IMR-90 (cell line): ENCODE measurements around the gene FAM53B. TPM values are rescaled to one million over a fixed set of nuclear protein-coding genes. Genes with fewer than 3 reads are reported as not detected.

Source experiments
- ATAC-seq: fragments of 200-7000 bp; cut with Tn5 transposase; 2 replicates; pipeline ENCODE4 v1.9.1; 2020; ENCODE audit warnings: low read depth, mild to moderate bottlenecking, moderate library complexity
- BruUV-seq: library from RNA; stranded (reverse); fragments of 400-500 nt; replicated peaks from 2 replicates; lab custom pipeline; 2021; lab: Mats Ljungman, UMichigan
- CTCF ChIA-PET: fragments of 300-600 bp; formaldehyde crosslinking; extraction: SDS; loops from one replicate; lab custom pipeline; 2021; ENCODE audit warnings: antibody characterized with exemption; lab: Yijun Ruan, JAX
- POLR2A ChIA-PET: fragments of 300-600 bp; sonication (Branson Sonifier 250); formaldehyde crosslinking; loops from one replicate; lab custom pipeline; 2022; ENCODE audit warnings: antibody characterized with exemption; ENCODE audit not compliant: unreplicated experiment; lab: Charles Lee
- DNase-seq: peaks from one replicate; pipeline ENCODE4 v3.0.0; 2013
- H2AFZ ChIP-seq: replicated peaks from 2 replicates; pipeline ENCODE3; 2013; ENCODE audit warnings: low read length, mild to moderate bottlenecking; ENCODE audit not compliant: poor library complexity
- H2AK5ac ChIP-seq: 2 replicates; pipeline ENCODE4 v1.6.1; 2013; ENCODE audit warnings: low read depth, low read length, inconsistent platforms
- H2AK9ac ChIP-seq: replicated peaks from 2 replicates; pipeline ENCODE3; 2013; ENCODE audit warnings: mild to moderate bottlenecking, low read depth, low read length, moderate library complexity; ENCODE audit not compliant: poor library complexity
- H2BK120ac ChIP-seq: 2 replicates; pipeline ENCODE4 v1.6.1; 2013; ENCODE audit warnings: low read depth, low read length, inconsistent platforms
- H2BK15ac ChIP-seq: 3 replicates; pipeline ENCODE4 v1.6.1; 2013; ENCODE audit warnings: low read depth, low read length, inconsistent platforms
- H2BK20ac ChIP-seq: 2 replicates; pipeline ENCODE4 v1.6.1; 2013; ENCODE audit warnings: low read depth, mild to moderate bottlenecking, inconsistent platforms, low read length, moderate library complexity
- H2BK5ac ChIP-seq: 2 replicates; pipeline ENCODE4 v1.6.1; 2013; ENCODE audit warnings: mild to moderate bottlenecking, low read depth, low read length, inconsistent platforms; ENCODE audit not compliant: poor library complexity, severe bottlenecking
- H3K14ac ChIP-seq: replicated peaks from 2 replicates; pipeline ENCODE4 v1.6.1; 2013; ENCODE audit warnings: low read depth, low read length, inconsistent platforms
- H3K18ac ChIP-seq: 2 replicates; pipeline ENCODE4 v1.6.1; 2013; ENCODE audit warnings: low read depth, low read length, control low read depth
- H3K23ac ChIP-seq: 2 replicates; pipeline ENCODE4 v1.6.1; 2013; ENCODE audit warnings: low read depth, low read length, inconsistent platforms
- H3K27ac ChIP-seq: 2 replicates; pipeline ENCODE4 v1.5.1; 2013; ENCODE audit warnings: mild to moderate bottlenecking, control low read depth, low read length; ENCODE audit not compliant: insufficient read depth
- H3K27me3 ChIP-seq: 2 replicates; pipeline ENCODE4 v1.6.1; 2013; ENCODE audit warnings: low read length; ENCODE audit not compliant: control insufficient read depth, insufficient read depth
- H3K36me3 ChIP-seq: 2 replicates; pipeline ENCODE4 v1.6.1; 2013; ENCODE audit warnings: low read length, mixed read lengths; ENCODE audit not compliant: control insufficient read depth, insufficient read depth
- H3K4ac ChIP-seq: 2 replicates; pipeline ENCODE4 v1.6.1; 2013; ENCODE audit warnings: low read depth, low read length, inconsistent platforms
- H3K4me1 ChIP-seq: 2 replicates; pipeline ENCODE4 v1.6.1; 2013; ENCODE audit warnings: low read length, mixed read lengths; ENCODE audit not compliant: control insufficient read depth, insufficient read depth
- H3K4me2 ChIP-seq: 2 replicates; pipeline ENCODE4 v1.6.1; 2013; ENCODE audit warnings: low read depth, mild to moderate bottlenecking, control low read depth, low read length, moderate library complexity
- H3K4me3 ChIP-seq: 2 replicates; pipeline ENCODE4 v1.5.1; 2013; ENCODE audit warnings: low read depth, mild to moderate bottlenecking, control low read depth, low read length, moderate library complexity; ENCODE audit not compliant: insufficient read depth
- H3K56ac ChIP-seq: 2 replicates; pipeline ENCODE4 v1.6.1; 2013; ENCODE audit warnings: low read length, inconsistent platforms; ENCODE audit not compliant: insufficient read depth; ENCODE audit errors: extremely low read depth
- H3K79me1 ChIP-seq, 2 experiments: 2 replicates each; pipeline ENCODE4 v1.6.1; 2013; ENCODE audit warnings: low read length in 2 of 2, inconsistent platforms in 1 of 2, low read depth in 1 of 2
- H3K9ac ChIP-seq: 2 replicates; pipeline ENCODE4 v1.6.1; 2013; ENCODE audit warnings: low read depth, low read length, control low read depth
- H3K9me1 ChIP-seq: 2 replicates; pipeline ENCODE4 v1.6.1; 2013; ENCODE audit warnings: low read length, inconsistent platforms; ENCODE audit not compliant: insufficient read depth
- H3K9me3 ChIP-seq: 2 replicates; pipeline ENCODE4 v1.6.1; 2013; ENCODE audit warnings: low read length; ENCODE audit not compliant: control insufficient read depth, insufficient read depth
- H4K20me1 ChIP-seq: 2 replicates; pipeline ENCODE4 v1.6.1; 2013; ENCODE audit warnings: low read length, inconsistent platforms; ENCODE audit not compliant: insufficient read depth
- H4K5ac ChIP-seq: 2 replicates; pipeline ENCODE4 v1.6.1; 2013; ENCODE audit warnings: mild to moderate bottlenecking, low read depth, low read length, control low read depth
- H4K8ac ChIP-seq, 2 experiments: 2 replicates each; pipeline ENCODE4 v1.6.1; 2013; ENCODE audit warnings: low read depth in 2 of 2, low read length in 2 of 2, control low read depth in 1 of 2, inconsistent platforms in 1 of 2
- H4K91ac ChIP-seq: 2 replicates; pipeline ENCODE4 v1.6.1; 2013; ENCODE audit warnings: low read depth, low read length, inconsistent platforms; ENCODE audit not compliant: insufficient read depth
- CHD1 ChIP-seq: IDR thresholded peaks from 2 replicates; pipeline ENCODE4 v1.6.1; 2012; ENCODE audit warnings: low read depth, low read length, improper control_type of control experiment
- CTCF ChIP-seq: conservative IDR thresholded peaks from 2 replicates; pipeline ENCODE4 v1.5.1; 2012; ENCODE audit warnings: mild to moderate bottlenecking, low read depth, low read length, improper control_type of control experiment
- ELK1 ChIP-seq: fragments of 150-350 bp; IDR thresholded peaks from 2 replicates; pipeline ENCODE4 v1.6.1; 2016; ENCODE audit warnings: low read depth, mild to moderate bottlenecking, low read length, moderate library complexity, borderline replicate concordance
- FOS ChIP-seq: fragments of 150-350 bp; IDR thresholded peaks from 2 replicates; pipeline ENCODE4 v1.6.1; 2016; ENCODE audit warnings: low read depth, low read length
- MAFK ChIP-seq: IDR thresholded peaks from 2 replicates; pipeline ENCODE4 v1.6.1; 2012; ENCODE audit warnings: low read depth, low read length, improper control_type of control experiment
- MXI1 ChIP-seq: IDR thresholded peaks from 2 replicates; pipeline ENCODE4 v1.6.1; 2012; ENCODE audit warnings: low read depth, mild to moderate bottlenecking, low read length, moderate library complexity, borderline replicate concordance
- RAD21 ChIP-seq: IDR thresholded peaks from 2 replicates; pipeline ENCODE4 v1.6.1; 2012; ENCODE audit warnings: low read length, improper control_type of control experiment
- RCOR1 ChIP-seq: IDR thresholded peaks from 2 replicates; pipeline ENCODE4 v1.6.1; 2012; ENCODE audit warnings: mild to moderate bottlenecking, low read length, improper control_type of control experiment; ENCODE audit not compliant: insufficient replicate concordance
- SMC3 ChIP-seq: fragments of 150-350 bp; IDR thresholded peaks from 2 replicates; pipeline ENCODE4 v1.6.1; 2016; ENCODE audit warnings: low read depth, mild to moderate bottlenecking, antibody characterized with exemption, low read length, moderate library complexity
- USF2 ChIP-seq: fragments of 150-350 bp; IDR thresholded peaks from 2 replicates; pipeline ENCODE4 v1.6.1; 2017; ENCODE audit warnings: mild to moderate bottlenecking, antibody characterized with exemption, low read length, low read depth
- WGBS, 2 experiments: methylation state at CpG; one replicate each; pipeline versions ENCODE4 v1.1.5 to v1.1.7; 2013; ENCODE audit warnings: missing lambda C conversion rate in 2 of 2; ENCODE audit not compliant: insufficient read length in 1 of 2; ENCODE audit errors: extremely low coverage in 2 of 2; 5-methylcytosine and 5-hydroxymethylcytosine counted together
- dilution Hi-C: fragments of 300-500 bp; cut with HindIII; formaldehyde crosslinking; loops from one replicate; pipeline ENCODE4 v1.14.3; 2018; ENCODE audit warnings: low sequenced_read_pairs; ENCODE audit not compliant: unreplicated experiment
- in situ Hi-C: fragments of 300-500 bp; cut with MboI; formaldehyde crosslinking; loops from 3 replicates; pipeline ENCODE4 v1.14.3; 2019; ENCODE audit warnings: low sequenced_read_pairs, inconsistent platforms, mixed read lengths
- intact Hi-C: fragments of 100-400 bp; cut with micrococcal nuclease; formaldehyde crosslinking; loops from 2 replicates; pipeline ENCODE4 v1.10.0; 2022
- polyA plus RNA-seq, 3 experiments: library from polyadenylated mRNA; depleted of rRNA; stranded (reverse); fragments of >200 nt; gene quantifications; 2 replicates each; pipeline ENCODE4 v1.2.3, GENCODE V29; 2012; ENCODE audit warnings: low replicate concordance in 1 of 3
- total RNA-seq: library from RNA; depleted of rRNA; stranded (reverse); fragments of >200 nt; gene quantifications from 2 replicates; pipeline ENCODE4 v1.2.3, GENCODE V29; 2012

Gene FAM53B
- total and polyA plus RNA-seq, 2 of the 4 experiments (the other 2 are of a cell fraction), result 3.8 to 5.7 TPM

- Histone ChIP-seq H2BK120ac (no peak overlapping the region), H3K9me1 (peaks cover 14% of the 10 kb centered on the region), H3K27ac (no peak overlapping the region), H2AK9ac (no peak overlapping the region), H3K4me3 (no peak overlapping the region), H3K56ac (no peak overlapping the region), H3K79me1 (peaks cover 6 to 11% of the 10 kb centered on the region in 2 experiments; a peak in 3 of 4 replicates), H2BK20ac (no peak overlapping the region), H2BK15ac (no peak overlapping the region), H2AK5ac (no peak overlapping the region), H3K4me2 (no peak overlapping the region), H3K14ac (no peak overlapping the region), H4K8ac (no peak overlapping the region), H4K5ac (no peak overlapping the region), H2BK5ac (no peak overlapping the region), H4K91ac (no peak overlapping the region), H3K18ac (no peak overlapping the region), H3K4ac (no peak overlapping the region), H3K27me3 (no peaks in the 10 kb centered on the region), H2AFZ (no peak overlapping the region), H3K23ac (no peak overlapping the region), H4K20me1 (peaks cover 16% of the 10 kb centered on the region; the same call in 1 of the 2 replicates), H3K36me3 (no peaks in the 10 kb centered on the region), H3K4me1 (peaks cover 11% of the 10 kb centered on the region; the same call in 1 of the 2 replicates), H3K9ac (no peak overlapping the region), H3K9me3 (no peaks in the 10 kb centered on the region)
- no peak for ATAC-seq
- POLR2A ChIA-PET, result no interaction called here
- TF ChIP-seq RCOR1 (no peak), ELK1 (no peak), RAD21 (no peak), CHD1 (no peak), USF2 (no peak), FOS (no peak), MAFK (no peak), SMC3 (no peak), MXI1 (no peak), CTCF (no peak)
- BruUV-seq, result no TSS peak
- CTCF ChIA-PET, result interaction anchor here (0.6 kb wide), 1 partner anchor 43 kb away, joined by 5 read pairs; no protein-coding TSS in a partner anchor
- dilution Hi-C loops, result no loop called here
- in situ Hi-C loops, result no loop called here
- DNase-seq, result no peak
- intact Hi-C loops, result no loop called here
- WGBS, 2 experiments, result 98% methylated on average over 8 of the region's 11 CpGs; no CpG with 5 or more reads in 1 of the 2 experiments
Measured at GRCh38 chr10:124668517-124669051, 75.6 kb downstream of the FAM53B start.
